Type B pancreatic cell (in vitro differentiated cells): ENCODE measurements around the gene EFNA5. TPM values are rescaled to one million over a fixed set of nuclear protein-coding genes. Genes with fewer than 3 reads are reported as not detected.

Experiments used
- DNase-seq: peaks from one replicate; pipeline ENCODE4 v3.0.0; 2021; ENCODE audit warnings: mixed read lengths; ENCODE audit not compliant: unreplicated experiment; ENCODE audit errors: extremely low spot score
- H3K27ac Mint-ChIP-seq: 2 replicates; pipeline ENCODE4 v1.8.0; 2021; ENCODE audit warnings: mild to moderate bottlenecking, mixed read lengths
- H3K27me3 Mint-ChIP-seq: 2 replicates; pipeline ENCODE4 v1.8.0; 2021; ENCODE audit warnings: mixed read lengths
- H3K36me3 Mint-ChIP-seq: 2 replicates; pipeline ENCODE4 v1.8.0; 2021; ENCODE audit warnings: mixed read lengths
- H3K4me1 Mint-ChIP-seq: one replicate; pipeline ENCODE4 v1.8.0; 2021; ENCODE audit warnings: mixed read lengths; ENCODE audit not compliant: unreplicated experiment
- H3K4me3 Mint-ChIP-seq: 2 replicates; pipeline ENCODE4 v1.8.0; 2021; ENCODE audit warnings: mild to moderate bottlenecking, mixed read lengths
- H3K9me3 Mint-ChIP-seq: 2 replicates; pipeline ENCODE4 v1.8.0; 2021; ENCODE audit warnings: mixed read lengths
- CTCF ChIP-seq: fragments of 200-600 bp; sonication (generic); conservative IDR thresholded peaks from 2 replicates; pipeline ENCODE4 v1.5.0; 2021; ENCODE audit warnings: antibody characterized with exemption, mild to moderate bottlenecking
- total RNA-seq: library from RNA; stranded (reverse); gene quantifications from 2 replicates; pipeline ENCODE4 v1.2.1, GENCODE V29; 2021; ENCODE audit warnings: low replicate concordance

EFNA5 gene
- total RNA-seq, 1 donor from 2014 or later: 65.0 TPM

- DNase-seq: no peak
- no peaks in the 10 kb centered on the region for H3K9me3 Mint-ChIP-seq
- H3K4me1 Mint-ChIP-seq: peaks cover 48% of the 10 kb centered on the region
Observed at GRCh38 chr5:107531308-107531707, 139.4 kb downstream of the EFNA5 start.

GRCh38 chr5:107529618-107530017 is 141.1 kb downstream of the EFNA5 start:
- no peak for DNase-seq
- H3K4me3 Mint-ChIP-seq: no peak overlapping the region
- H3K9me3 Mint-ChIP-seq: no peaks in the 10 kb centered on the region
- peaks cover 7% of the 10 kb centered on the region for H3K27me3 Mint-ChIP-seq
- peaks cover 5% of the 10 kb centered on the region for H3K36me3 Mint-ChIP-seq
- peaks cover 44% of the 10 kb centered on the region for H3K4me1 Mint-ChIP-seq
- H3K27ac Mint-ChIP-seq: no peak overlapping the region
- no peak for TF ChIP-seq CTCF

More at GRCh38 chr5:107531308-107531707, 139.4 kb downstream of the EFNA5 start:
- no peak overlapping the region for H3K4me3 Mint-ChIP-seq
- H3K27ac Mint-ChIP-seq: no peak overlapping the region
- TF ChIP-seq CTCF: no peak
- H3K36me3 Mint-ChIP-seq: peaks cover 5% of the 10 kb centered on the region
- H3K27me3 Mint-ChIP-seq: peaks cover 7% of the 10 kb centered on the region

- Mint-ChIP-seq H3K4me1 (peaks cover 20% of the 10 kb centered on the region), H3K27me3 (no peaks in the 10 kb centered on the region), H3K36me3 (peaks cover 9% of the 10 kb centered on the region), H3K9me3 (no peaks in the 10 kb centered on the region), H3K27ac (peak overlapping the region; percentile 29), H3K4me3 (no peak overlapping the region)
- no peak for TF ChIP-seq CTCF
- DNase-seq: no peak
Observed at GRCh38 chr5:107526270-107526937, 144.3 kb downstream of the EFNA5 start.

- peaks cover 5% of the 10 kb centered on the region for H3K36me3 Mint-ChIP-seq
- H3K9me3 Mint-ChIP-seq: no peaks in the 10 kb centered on the region
- H3K27me3 Mint-ChIP-seq: no peaks in the 10 kb centered on the region
- no peak for DNase-seq
- no peak overlapping the region for H3K4me3 Mint-ChIP-seq
- H3K4me1 Mint-ChIP-seq: peaks cover 26% of the 10 kb centered on the region
- TF ChIP-seq CTCF: no peak
- H3K27ac Mint-ChIP-seq: no peak overlapping the region
Observed at GRCh38 chr5:107524111-107524510, 146.6 kb downstream of the EFNA5 start.

DNA sequence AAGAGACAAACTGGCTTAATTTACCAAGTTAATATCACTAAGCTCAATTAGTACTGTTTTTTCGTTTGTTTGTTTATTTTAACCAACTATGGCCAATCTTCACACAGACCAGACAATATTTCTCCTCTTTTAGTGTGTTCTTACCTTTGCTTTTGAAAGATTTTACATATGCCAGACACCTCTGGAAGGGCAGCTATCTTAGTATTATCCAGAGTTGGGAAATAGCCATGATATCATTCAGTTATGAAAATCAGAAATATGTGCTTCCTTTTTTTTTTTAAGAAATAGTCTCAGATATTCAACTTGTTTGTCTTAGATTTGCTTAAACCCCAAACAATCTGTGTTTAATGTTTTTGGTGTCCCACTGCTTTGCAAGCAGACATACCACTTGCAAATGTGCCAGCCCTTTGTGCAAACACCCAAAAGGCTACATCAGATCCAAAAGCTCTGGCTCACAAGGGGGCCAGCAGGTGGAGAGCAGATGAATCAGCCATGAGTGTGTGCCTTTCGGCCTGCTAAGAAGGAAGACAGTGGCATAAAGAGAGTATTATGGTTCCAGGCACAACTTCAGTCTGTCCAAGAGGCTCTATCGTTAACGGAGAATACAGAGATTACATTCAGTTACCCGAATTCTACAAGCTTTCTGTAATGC is 147.6 kb downstream of the EFNA5 start:
- Mint-ChIP-seq H3K36me3 (peaks cover 5% of the 10 kb centered on the region), H3K4me1 (peaks cover 28% of the 10 kb centered on the region)

More for the DNA sequence above, 147.6 kb downstream of the EFNA5 start:
- no peaks in the 10 kb centered on the region for H3K9me3 Mint-ChIP-seq
- no peak for DNase-seq
- no peak overlapping the region for H3K27ac Mint-ChIP-seq
- no peak overlapping the region for H3K4me3 Mint-ChIP-seq
- no peaks in the 10 kb centered on the region for H3K27me3 Mint-ChIP-seq
- no peak for TF ChIP-seq CTCF
